SK-N-MC (cell line): ENCODE data around the gene PTGIS.

Source experiments
- DNase-seq: peaks from one replicate; pipeline ENCODE4 v3.0.0-alpha.2; 2011; ENCODE audit warnings: low read depth, low spot score
- H3K27ac ChIP-seq: fragments of 200-600 bp; sonication (generic); 2 replicates; pipeline ENCODE4 v1.5.1; 2016; ENCODE audit warnings: mixed run types
- H3K36me3 ChIP-seq: fragments of 200-600 bp; sonication (generic); 2 replicates; pipeline ENCODE4 v1.6.1; 2017; ENCODE audit warnings: antibody characterized with exemption, low read length, mixed read lengths; ENCODE audit not compliant: insufficient read depth
- H3K4me3 ChIP-seq: fragments of 200-600 bp; sonication (generic); 2 replicates; pipeline ENCODE4 v1.5.1; 2016
- H3K9ac ChIP-seq: fragments of 200-600 bp; sonication (generic); 2 replicates; pipeline ENCODE4 v1.8.0; 2017; ENCODE audit warnings: mixed run types, mixed read lengths; ENCODE audit not compliant: insufficient read length
- H3K9me3 ChIP-seq: fragments of 200-600 bp; sonication (generic); 2 replicates; pipeline ENCODE4 v1.6.1; 2017; ENCODE audit warnings: low read depth, mild to moderate bottlenecking, antibody characterized with exemption, low read length, moderate library complexity, mixed read lengths
- EZH2 ChIP-seq: fragments of 200-600 bp; sonication (generic); IDR thresholded peaks from one replicate; pipeline ENCODE4 v1.6.1; 2017; ENCODE audit warnings: antibody characterized with exemption
- FOXP2 ChIP-seq: optimal IDR thresholded peaks from 2 replicates; pipeline ENCODE3; 2011; ENCODE audit warnings: mild to moderate bottlenecking, moderate library complexity; ENCODE audit not compliant: insufficient read depth; ENCODE audit errors: extremely low read length, control extremely low read depth
- POLR2AphosphoS5 ChIP-seq: IDR thresholded peaks from 2 replicates; pipeline ENCODE4 v1.6.1; 2012; ENCODE audit warnings: mild to moderate bottlenecking, low read depth, low read length, borderline replicate concordance

The PTGIS gene

GRCh38 chr20:49486064-49486463, 81.9 kb downstream of the PTGIS start:
- DNase-seq: no peak
- Histone ChIP-seq H3K27ac (no peak overlapping the region), H3K9ac (no peak overlapping the region), H3K36me3 (no peaks in the 10 kb centered on the region), H3K9me3 (no peaks in the 10 kb centered on the region), H3K4me3 (no peak overlapping the region)
- TF ChIP-seq FOXP2: no peak
- no peak for TF ChIP-seq EZH2
- no peak for TF ChIP-seq POLR2AphosphoS5

DNA sequence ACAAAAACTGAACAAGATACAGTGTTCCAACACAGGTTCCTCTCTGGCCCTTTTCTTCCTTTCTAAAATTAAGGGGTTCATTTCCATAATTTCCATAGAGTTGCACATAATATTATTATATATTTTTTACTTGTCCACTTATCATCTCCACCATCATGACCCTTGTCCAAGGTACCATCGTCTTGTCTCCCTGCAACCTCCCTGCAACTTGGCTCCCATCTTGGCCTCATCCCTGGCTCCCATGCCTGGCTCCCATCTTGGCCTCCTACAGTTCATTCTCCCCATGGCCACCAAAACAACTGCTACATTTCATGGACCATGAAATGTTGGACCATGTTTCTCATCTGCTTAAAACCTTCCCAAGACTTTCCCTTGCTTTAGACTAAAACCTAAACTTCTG, 82.4 kb downstream of the PTGIS start:
- H3K4me3 ChIP-seq: no peak overlapping the region
- H3K9me3 ChIP-seq: no peaks in the 10 kb centered on the region
- DNase-seq: no peak
- TF ChIP-seq FOXP2: no peak
- TF ChIP-seq POLR2AphosphoS5: no peak
- TF ChIP-seq EZH2: no peak
- no peak overlapping the region for H3K9ac ChIP-seq
- no peak overlapping the region for H3K27ac ChIP-seq
- H3K36me3 ChIP-seq: no peaks in the 10 kb centered on the region

DNA sequence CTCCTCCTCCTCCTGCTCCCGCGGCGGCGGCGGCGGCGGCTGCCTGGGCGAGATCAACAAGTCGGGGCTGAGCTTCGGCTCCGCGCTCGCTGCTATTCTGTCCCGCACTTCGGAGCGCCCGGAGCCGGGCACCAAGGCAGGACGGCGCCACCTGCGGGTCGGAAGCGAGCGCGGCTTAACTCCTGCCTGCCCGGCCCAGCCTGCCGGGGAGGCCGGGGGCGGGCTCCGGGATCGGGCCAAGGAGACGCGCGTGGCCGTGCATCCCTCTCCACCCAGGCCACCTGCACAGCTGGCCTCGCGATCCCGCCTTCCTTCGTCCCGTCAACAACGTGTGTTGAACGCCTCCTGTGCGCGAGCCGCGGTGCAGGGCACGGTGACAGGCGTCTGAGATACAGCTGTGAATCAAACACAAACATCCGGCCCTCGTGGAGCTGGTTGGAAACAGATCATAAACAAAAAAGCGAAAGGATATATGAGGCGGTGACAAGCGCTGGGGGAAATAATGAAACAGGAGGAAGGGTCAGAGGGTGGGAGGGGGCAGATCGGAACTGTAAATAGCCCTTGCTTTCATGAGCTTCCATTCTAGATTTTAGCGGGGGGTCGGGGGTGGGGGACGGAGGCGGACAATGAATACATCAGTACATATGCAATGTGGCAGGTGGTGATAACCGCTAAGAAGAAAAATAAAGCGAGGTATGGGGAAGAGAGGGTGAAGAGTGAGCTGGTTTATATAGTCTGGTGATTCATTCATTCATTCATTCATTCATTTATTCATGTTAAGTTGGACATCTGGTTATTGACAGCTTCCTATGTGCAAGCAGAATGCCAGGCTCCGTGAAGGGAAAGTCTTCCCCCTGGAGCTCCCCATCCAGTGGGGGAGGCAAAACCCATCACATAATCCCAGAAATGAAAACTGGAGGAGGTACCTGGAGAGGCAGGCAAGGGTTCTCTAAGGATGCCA, 83.5 kb downstream of the PTGIS start:
- Histone ChIP-seq H3K9ac (no peak overlapping the region), H3K27ac (no peak overlapping the region), H3K9me3 (no peaks in the 10 kb centered on the region), H3K4me3 (peak overlapping the region; percentile 40), H3K36me3 (no peaks in the 10 kb centered on the region)
- no peak for DNase-seq
- no peak for TF ChIP-seq FOXP2
- no peak for TF ChIP-seq POLR2AphosphoS5
- TF ChIP-seq EZH2: no peak

GRCh38 chr20:49483696-49484123, 84.2 kb downstream of the PTGIS start:
- Histone ChIP-seq H3K27ac (no peak overlapping the region), H3K9ac (no peak overlapping the region), H3K36me3 (no peaks in the 10 kb centered on the region), H3K4me3 (no peak overlapping the region), H3K9me3 (no peaks in the 10 kb centered on the region)
- no peak for DNase-seq
- no peak for TF ChIP-seq EZH2
- no peak for TF ChIP-seq POLR2AphosphoS5
- TF ChIP-seq FOXP2: no peak

- no peak overlapping the region for H3K4me3 ChIP-seq
Observed at GRCh38 chr20:49483018-49483695, 84.8 kb downstream of the PTGIS start.

GRCh38 chr20:49482621-49483017, 85.3 kb downstream of the PTGIS start, which contains the start of gene KCNB1:
Gene KCNB1 (minus strand): TSS chr20:49482668. CDS start chr20:49482480, 188 bp downstream.
- Histone ChIP-seq H3K9me3 (no peaks in the 10 kb centered on the region), H3K27ac (no peak within 1 kb of the TSS), H3K36me3 (no peaks in the 10 kb centered on the region), H3K4me3 (no peak within 1 kb of the TSS), H3K9ac (no peak within 1 kb of the TSS)
- no peak for TF ChIP-seq EZH2
- no peak for TF ChIP-seq FOXP2
- no peak for TF ChIP-seq POLR2AphosphoS5
- no peak for DNase-seq

More at GRCh38 chr20:49483018-49483695, 84.8 kb downstream of the PTGIS start:
- Histone ChIP-seq H3K36me3 (no peaks in the 10 kb centered on the region), H3K9me3 (no peaks in the 10 kb centered on the region), H3K9ac (no peak overlapping the region), H3K27ac (no peak overlapping the region)
- DNase-seq: no peak
- no peak for TF ChIP-seq EZH2
- TF ChIP-seq POLR2AphosphoS5: no peak
- TF ChIP-seq FOXP2: no peak

DNA sequence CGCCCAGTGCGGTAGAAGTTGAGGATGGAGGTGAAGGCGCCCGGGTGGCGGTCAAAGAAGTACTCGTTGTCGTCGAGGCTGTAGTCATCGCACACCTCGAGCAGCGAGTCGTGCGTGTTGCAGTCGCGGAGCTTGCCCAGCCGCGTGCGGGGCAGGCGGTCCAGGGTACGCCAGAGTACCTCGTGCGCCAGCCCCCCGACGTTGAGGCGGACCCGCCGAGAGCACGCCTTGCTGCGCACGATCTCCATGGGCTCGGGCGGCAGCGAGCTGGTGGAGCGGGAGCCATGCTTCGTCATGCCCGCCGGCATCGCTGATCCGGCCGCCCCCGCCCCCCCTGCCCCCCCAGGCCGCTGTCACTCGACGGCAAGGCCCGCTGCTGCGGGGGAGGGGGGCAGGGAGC, 85.8 kb downstream of the PTGIS start:
- Histone ChIP-seq H3K27ac (no peak overlapping the region), H3K36me3 (no peaks in the 10 kb centered on the region), H3K9me3 (no peaks in the 10 kb centered on the region), H3K9ac (no peak overlapping the region), H3K4me3 (no peak overlapping the region)
- no peak for DNase-seq
- TF ChIP-seq POLR2AphosphoS5 (no peak), FOXP2 (no peak), EZH2 (no peak)

DNA sequence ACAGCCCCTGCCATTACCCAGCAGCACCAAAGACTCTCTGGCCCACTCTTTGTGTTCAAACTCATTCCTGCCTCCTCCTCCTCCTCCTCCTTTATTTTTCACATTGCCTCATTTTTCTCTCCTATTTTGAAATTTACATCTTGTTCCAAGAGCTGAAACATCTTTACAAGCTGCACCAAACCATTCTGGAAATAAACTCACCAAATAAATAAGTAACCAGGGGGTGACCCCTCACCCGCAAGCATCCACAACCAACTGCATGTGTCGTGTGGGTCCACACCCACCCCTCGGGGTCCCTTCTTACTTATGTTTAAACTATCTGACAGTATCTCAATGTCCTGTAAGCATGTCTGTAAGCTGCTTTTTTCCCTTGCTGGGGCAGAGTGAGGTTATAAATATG, 86.8 kb downstream of the PTGIS start:
- DNase-seq: no peak
- no peak overlapping the region for H3K4me3 ChIP-seq

More for the DNA sequence above, 86.8 kb downstream of the PTGIS start:
- no peak overlapping the region for H3K27ac ChIP-seq
- H3K9ac ChIP-seq: no peak overlapping the region
- TF ChIP-seq POLR2AphosphoS5 (no peak), EZH2 (no peak), FOXP2 (no peak)
- no peaks in the 10 kb centered on the region for H3K36me3 ChIP-seq
- no peaks in the 10 kb centered on the region for H3K9me3 ChIP-seq
